HepG2 (cell line): ENCODE data around the gene DIP2C. TPM values are rescaled to one million over a fixed set of nuclear protein-coding genes. Genes with fewer than 3 reads are reported as not detected.
A peak's percentile ranks its signal among the peaks of the same experiment; 100 is the strongest.

ENCODE experiments used
- AKNA ChIP-seq: sonication (generic); formaldehyde crosslinking; IDR thresholded peaks from 2 replicates; pipeline ENCODE4 v1.4.0; 2020; ENCODE audit warnings: missing genetic modification reagents, borderline replicate concordance
- E2F1 ChIP-seq: sonication (generic); formaldehyde crosslinking; IDR thresholded peaks from 2 replicates; pipeline ENCODE4 v1.5.0; 2020; ENCODE audit warnings: missing genetic modification reagents
- E2F5 ChIP-seq: sonication (generic); formaldehyde crosslinking; conservative IDR thresholded peaks from 2 replicates; pipeline ENCODE4 v1.4.0; 2020; ENCODE audit warnings: missing genetic modification reagents
- EED ChIP-seq: sonication (generic); formaldehyde crosslinking; IDR thresholded peaks from 2 replicates; pipeline ENCODE4 v1.5.0; 2020; ENCODE audit warnings: mild to moderate bottlenecking, missing genetic modification reagents
- ETS1 ChIP-seq: sonication (generic); formaldehyde crosslinking; IDR thresholded peaks from 2 replicates; pipeline ENCODE4 v1.4.0; 2020; ENCODE audit warnings: missing genetic modification reagents
- GMEB2 ChIP-seq: IDR thresholded peaks from 2 replicates; pipeline ENCODE4 v1.6.1; 2016; ENCODE audit warnings: missing biosample characterization, missing genetic modification reagents, low read depth
- MXD3 ChIP-seq: IDR thresholded peaks from 2 replicates; pipeline ENCODE4 v1.6.1; 2016; ENCODE audit warnings: mild to moderate bottlenecking, missing biosample characterization, missing genetic modification reagents
- NFE2 ChIP-seq: sonication (generic); formaldehyde crosslinking; IDR thresholded peaks from 2 replicates; pipeline ENCODE4 v1.4.0; 2020; ENCODE audit warnings: missing genetic modification reagents
- SIX1 ChIP-seq: sonication (generic); formaldehyde crosslinking; IDR thresholded peaks from 2 replicates; pipeline ENCODE4 v1.4.0; 2020; ENCODE audit warnings: missing genetic modification reagents, borderline replicate concordance
- SOX5 ChIP-seq: IDR thresholded peaks from 2 replicates; pipeline ENCODE4 v1.6.1; 2016; ENCODE audit warnings: borderline replicate concordance
- TCF7 ChIP-seq: sonication (generic); IDR thresholded peaks from 2 replicates; pipeline ENCODE4 v1.6.1; 2016; ENCODE audit warnings: antibody characterized with exemption, low read depth
- YEATS2 ChIP-seq: sonication (generic); formaldehyde crosslinking; IDR thresholded peaks from 2 replicates; pipeline ENCODE4 v1.4.0; 2020; ENCODE audit warnings: missing genetic modification reagents, borderline replicate concordance
- ZBTB34 ChIP-seq: sonication (generic); formaldehyde crosslinking; IDR thresholded peaks from 2 replicates; pipeline ENCODE4 v1.8.0; 2022; ENCODE audit warnings: mild to moderate bottlenecking, missing genetic modification reagents
- ZNF317 ChIP-seq: sonication (generic); formaldehyde crosslinking; IDR thresholded peaks from 2 replicates; pipeline ENCODE4 v1.5.0; 2020; ENCODE audit warnings: mild to moderate bottlenecking, missing genetic modification reagents
- ZNF550 ChIP-seq: sonication (generic); formaldehyde crosslinking; IDR thresholded peaks from 2 replicates; pipeline ENCODE4 v1.4.0; 2020; ENCODE audit warnings: mild to moderate bottlenecking, missing genetic modification reagents, borderline replicate concordance
- ZNF766 ChIP-seq: sonication (generic); formaldehyde crosslinking; IDR thresholded peaks from 2 replicates; pipeline ENCODE4 v1.5.0; 2020; ENCODE audit warnings: missing genetic modification reagents, borderline replicate concordance
- ZSCAN9 ChIP-seq: IDR thresholded peaks from 2 replicates; pipeline ENCODE4 v1.6.1; 2016; ENCODE audit warnings: borderline replicate concordance
- polyA plus RNA-seq, 8 experiments: library from polyadenylated mRNA; depleted of rRNA in 3 of 8; stranded (reverse) in 7 of 8; unstranded in 1 of 8; fragments of >200 nt; fragmentation: Illumina TruSeq in 4 of 8; extraction: Trizol in 4 of 8; gene quantifications; 2 replicates each; pipeline versions ENCODE4 v1.2.1 to v1.2.3, GENCODE V29; 2011 to 2016; ENCODE audit warnings: low read depth in 4 of 8, missing spikeins in 1 of 8, mixed read lengths in 1 of 8; ENCODE audit not compliant: insufficient read depth in 1 of 8
- total RNA-seq, 5 experiments: library from RNA; depleted of rRNA; stranded (reverse); fragments of >200 nt; fragmentation: Illumina TruSeq; extraction: Trizol; gene quantifications; 2 replicates each; pipeline ENCODE4 v1.2.3, GENCODE V29; 2016; ENCODE audit warnings: low read depth in 1 of 5

The DIP2C gene
- total and polyA plus RNA-seq, 2 of the 13 experiments (the other 11 are each of a cell fraction or from before 2014, with no cell fraction given): 2.2 to 2.7 TPM

- TF ChIP-seq ZBTB34 (CRISPR knock-in tag): 0 out of 2 replicates have a peak, but pooled peaks have one; percentile 17
- no peak for TF ChIP-seq E2F5 (CRISPR knock-in tag)
- no peak for TF ChIP-seq MXD3 (CRISPR knock-in tag)
- TF ChIP-seq EED (CRISPR knock-in tag): no peak
- no peak for TF ChIP-seq ZSCAN9 (CRISPR knock-in tag)
- no peak for TF ChIP-seq ETS1
- no peak for TF ChIP-seq ZNF550 (CRISPR knock-in tag)
- TF ChIP-seq SOX5 (CRISPR knock-in tag): peak; percentile 14; the same call in 1 of the 2 replicates
- TF ChIP-seq YEATS2: no peak
- TF ChIP-seq SIX1 (CRISPR knock-in tag): no peak
- TF ChIP-seq NFE2 (CRISPR knock-in tag): no peak
- no peak for TF ChIP-seq AKNA (CRISPR knock-in tag)
- no peak for TF ChIP-seq ZNF766 (CRISPR knock-in tag)
- TF ChIP-seq E2F1 (CRISPR knock-in tag): no peak
- TF ChIP-seq GMEB2: no peak
- TF ChIP-seq ZNF317 (CRISPR knock-in tag): no peak
- TF ChIP-seq TCF7: peak; percentile 28; the same call in 1 of the 2 replicates
Measured at GRCh38 chr10:306675-307185, 382.7 kb downstream of the DIP2C start (continued).
